ENCODE measurements around the gene MPRIP. TPM values are rescaled to one million over a fixed set of nuclear protein-coding genes. Genes with fewer than 3 reads are reported as not detected.
"Not testable (repeated sequence)": the region's sequence is repeated elsewhere in the genome, so short reads cannot be mapped to it uniquely, and the experiment has no call there.

Gene MPRIP
- total and polyA plus RNA-seq, 2 donors (not counting 1 experiment from before 2014, with no cell fraction given), result 130 to 299 TPM

- H3K27ac ChIP-seq (ENCODE audit: low read length in 2 of 2); H3K4me1 ChIP-seq (ENCODE audit: control insufficient read depth in 2 of 2, insufficient read depth in 2 of 2, low read length in 2 of 2); H3K4me3 ChIP-seq (ENCODE audit: control extremely low read depth in 1 of 5, extremely low read depth in 1 of 5, insufficient read depth in 1 of 5, low read depth in 2 of 5, low read length in 4 of 5); H3K9ac ChIP-seq (ENCODE audit: low read length); H3K27me3 Mint-ChIP-seq; H3K27ac Mint-ChIP-seq; POLR2A ChIA-PET; H3K4me2 ChIP-seq (replicated peaks; ENCODE audit: low read depth, low read length, poor library complexity, severe bottlenecking); ATAC-seq (ENCODE audit: low read depth); H3K79me2 ChIP-seq (ENCODE audit: control insufficient read depth, insufficient read depth, low read length); H3K27me3 ChIP-seq (replicated peaks in 1 of 4; ENCODE audit: control extremely low read depth in 1 of 4, control insufficient read depth in 3 of 4, insufficient read depth in 4 of 4, low read length in 3 of 4); H3K4me1 Mint-ChIP-seq; intact Hi-C loops (cut with micrococcal nuclease); DNase-seq; H4K20me1 ChIP-seq (ENCODE audit: control insufficient read depth, insufficient read depth, low read length, poor library complexity, severe bottlenecking); H2AFZ ChIP-seq (ENCODE audit: insufficient read depth, low read depth, low read length, poor library complexity, severe bottlenecking); H3K36me3 ChIP-seq (replicated peaks in 1 of 2; ENCODE audit: control extremely low read depth in 1 of 2, control insufficient read depth in 1 of 2, extremely low read depth in 1 of 2, insufficient read depth in 2 of 2, low read length in 1 of 2); H3K4me3 Mint-ChIP-seq; H3K9me3 Mint-ChIP-seq (ENCODE audit: insufficient read depth): not testable (repeated sequence)
- peaks cover 0 to 11% (median 0%) of the 10 kb centered on the region in 3 donors for H3K9me3 ChIP-seq (ENCODE audit: control extremely low read depth in 1 of 3, control insufficient read depth in 2 of 3, insufficient read depth in 1 of 3, low read length in 2 of 3)
- WGBS (ENCODE audit: insufficient coverage), result 95% methylated on average over 5 of the region's 10 CpGs
- CTCF ChIA-PET, result interaction anchor here (0.7 kb wide), 1 partner anchor 1011 kb away, joined by 3 read pairs; no protein-coding TSS in a partner anchor
Observed at GRCh38 chr17:17008621-17009397, 33.4 kb upstream of the MPRIP start.

- CTCF ChIA-PET; intact Hi-C loops (cut with micrococcal nuclease); H3K27ac ChIP-seq (ENCODE audit: low read length in 2 of 2); H3K4me3 ChIP-seq (ENCODE audit: control extremely low read depth in 1 of 5, extremely low read depth in 1 of 5, insufficient read depth in 1 of 5, low read depth in 2 of 5, low read length in 4 of 5); ATAC-seq (ENCODE audit: low read depth); H3K27me3 Mint-ChIP-seq; H3K4me1 Mint-ChIP-seq; H3K9me3 Mint-ChIP-seq (ENCODE audit: insufficient read depth); H3K4me3 Mint-ChIP-seq; H3K9ac ChIP-seq (ENCODE audit: low read length); H3K4me2 ChIP-seq (replicated peaks; ENCODE audit: low read depth, low read length, poor library complexity, severe bottlenecking); H2AFZ ChIP-seq (ENCODE audit: insufficient read depth, low read depth, low read length, poor library complexity, severe bottlenecking); H3K79me2 ChIP-seq (ENCODE audit: control insufficient read depth, insufficient read depth, low read length); H3K27ac Mint-ChIP-seq; POLR2A ChIA-PET; H4K20me1 ChIP-seq (ENCODE audit: control insufficient read depth, insufficient read depth, low read length, poor library complexity, severe bottlenecking); H3K4me1 ChIP-seq (ENCODE audit: control insufficient read depth in 2 of 2, insufficient read depth in 2 of 2, low read length in 2 of 2); H3K36me3 ChIP-seq (replicated peaks in 1 of 2; ENCODE audit: control extremely low read depth in 1 of 2, control insufficient read depth in 1 of 2, extremely low read depth in 1 of 2, insufficient read depth in 2 of 2, low read length in 1 of 2); H3K27me3 ChIP-seq (replicated peaks in 1 of 4; ENCODE audit: control extremely low read depth in 1 of 4, control insufficient read depth in 3 of 4, insufficient read depth in 4 of 4, low read length in 3 of 4); DNase-seq: not testable (repeated sequence)
- no CpG with 5 or more reads among the region's 4 CpGs for WGBS (ENCODE audit: insufficient coverage)
- peaks cover 0 to 11% (median 0%) of the 10 kb centered on the region in 3 donors for H3K9me3 ChIP-seq (ENCODE audit: control extremely low read depth in 1 of 3, control insufficient read depth in 2 of 3, insufficient read depth in 1 of 3, low read length in 2 of 3)
Observed at GRCh38 chr17:17009972-17010371, 32.3 kb upstream of the MPRIP start.

GRCh38 chr17:17010545-17011034 lies 31.7 kb upstream of the MPRIP start:
- H3K27ac ChIP-seq (ENCODE audit: low read length in 2 of 2); H3K4me2 ChIP-seq (replicated peaks; ENCODE audit: low read depth, low read length, poor library complexity, severe bottlenecking); H2AFZ ChIP-seq (ENCODE audit: insufficient read depth, low read depth, low read length, poor library complexity, severe bottlenecking); intact Hi-C loops (cut with micrococcal nuclease); H3K4me3 ChIP-seq (ENCODE audit: control extremely low read depth in 1 of 5, extremely low read depth in 1 of 5, insufficient read depth in 1 of 5, low read depth in 2 of 5, low read length in 4 of 5); POLR2A ChIA-PET; DNase-seq; H3K27me3 ChIP-seq (replicated peaks in 1 of 4; ENCODE audit: control extremely low read depth in 1 of 4, control insufficient read depth in 3 of 4, insufficient read depth in 4 of 4, low read length in 3 of 4); CTCF ChIA-PET; H3K9ac ChIP-seq (ENCODE audit: low read length); H3K27me3 Mint-ChIP-seq; H3K4me1 ChIP-seq (ENCODE audit: control insufficient read depth in 2 of 2, insufficient read depth in 2 of 2, low read length in 2 of 2); H3K4me1 Mint-ChIP-seq; H3K79me2 ChIP-seq (ENCODE audit: control insufficient read depth, insufficient read depth, low read length); H3K4me3 Mint-ChIP-seq; H3K9me3 Mint-ChIP-seq (ENCODE audit: insufficient read depth); H4K20me1 ChIP-seq (ENCODE audit: control insufficient read depth, insufficient read depth, low read length, poor library complexity, severe bottlenecking); H3K27ac Mint-ChIP-seq; H3K36me3 ChIP-seq (replicated peaks in 1 of 2; ENCODE audit: control extremely low read depth in 1 of 2, control insufficient read depth in 1 of 2, extremely low read depth in 1 of 2, insufficient read depth in 2 of 2, low read length in 1 of 2); ATAC-seq (ENCODE audit: low read depth): not testable (repeated sequence)
- WGBS (ENCODE audit: insufficient coverage), result no CpG with 5 or more reads among the region's 12 CpGs
- peaks cover 0 to 11% (median 0%) of the 10 kb centered on the region in 3 donors for H3K9me3 ChIP-seq (ENCODE audit: control extremely low read depth in 1 of 3, control insufficient read depth in 2 of 3, insufficient read depth in 1 of 3, low read length in 2 of 3)
